Left forelimb (tissue), 1 donor: Measurements from ENCODE around the gene GNPTAB.
"Not testable (repeated sequence)": the region's sequence is repeated elsewhere in the genome, so short reads cannot be mapped to it uniquely, and the experiment has no call there.

ENCODE experiments used
- DNase-seq: peaks from one replicate; pipeline ENCODE4 v3.0.0-alpha.2; 2018; ENCODE audit warnings: low spot score

Gene GNPTAB

GRCh38 chr12:101852998-101853397 is 22.2 kb upstream of the GNPTAB start:
- DNase-seq = no peak

GRCh38 chr12:101850199-101850598 is 19.4 kb upstream of the GNPTAB start:
- DNase-seq = no peak

GRCh38 chr12:101847325-101847724 is 16.6 kb upstream of the GNPTAB start:
- DNase-seq = no peak

- DNase-seq = no peak
Measured at GRCh38 chr12:101845137-101845711, 14.5 kb upstream of the GNPTAB start.

DNA sequence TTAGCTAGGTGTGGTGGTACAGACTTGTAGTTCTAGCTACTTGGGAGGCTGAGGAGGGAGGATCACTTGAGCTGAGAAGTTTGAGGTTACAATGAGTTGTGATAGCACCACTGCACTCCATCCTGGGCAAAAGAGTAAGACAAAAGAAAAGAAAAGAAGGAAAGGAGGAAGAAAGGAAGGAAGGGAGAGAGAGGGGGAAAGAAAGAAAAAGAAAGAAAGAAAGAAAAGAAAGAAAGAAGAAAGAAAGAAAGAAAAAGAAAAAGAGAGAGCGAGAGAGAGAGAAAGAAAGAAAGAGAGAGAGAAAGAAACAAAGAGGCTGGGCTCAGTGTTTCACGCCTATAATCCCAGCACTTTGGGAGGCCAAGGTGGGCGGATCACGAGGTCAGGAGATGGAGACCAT is 10.3 kb upstream of the GNPTAB start:
- DNase-seq = no peak

DNA sequence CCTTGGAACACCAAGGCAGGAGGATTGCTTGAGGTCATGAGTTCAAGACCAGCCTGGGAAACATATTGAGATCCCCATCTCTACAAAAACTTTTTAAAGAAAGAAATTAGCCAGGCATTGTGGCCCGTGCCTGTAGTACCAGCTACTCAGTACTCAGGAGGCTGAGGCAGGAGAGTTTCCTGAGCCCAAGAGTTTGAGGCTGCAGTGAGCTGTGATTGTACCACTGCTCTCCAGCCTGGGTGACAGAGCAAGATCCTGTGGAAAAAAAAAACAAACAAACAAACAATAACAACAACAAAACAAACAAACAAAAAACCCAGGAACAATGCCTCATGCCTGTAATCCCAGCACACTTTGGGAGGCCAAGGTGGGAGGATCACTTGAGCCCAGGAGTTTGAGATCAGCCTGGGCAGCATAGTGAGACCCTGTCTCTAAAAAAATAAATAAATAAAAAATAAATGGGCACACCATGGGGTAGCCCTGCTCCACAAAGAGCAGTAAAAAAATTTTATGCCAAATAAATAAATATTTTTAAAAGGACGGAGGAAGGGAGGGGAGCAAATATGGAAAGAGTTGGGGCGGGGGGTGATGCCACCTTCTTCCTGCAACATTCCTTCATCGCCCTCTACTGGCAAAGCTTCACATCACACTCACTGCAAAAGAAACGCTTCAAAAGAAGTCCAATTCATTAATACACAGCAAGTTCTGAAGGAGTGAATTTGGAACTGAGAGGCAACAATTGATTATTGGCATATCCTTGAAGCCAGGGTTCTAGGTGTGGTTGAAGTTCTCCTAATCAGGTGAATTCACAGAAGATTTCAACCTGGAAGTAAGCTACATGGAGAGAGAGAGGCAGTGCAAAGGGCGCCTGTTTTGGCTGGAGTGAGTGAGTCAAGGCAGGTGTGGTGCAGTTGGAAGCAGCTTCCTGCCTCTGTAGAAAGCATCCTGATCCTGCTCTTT is 8.8 kb upstream of the GNPTAB start:
- no peak for DNase-seq

- no peak for DNase-seq
Measured at GRCh38 chr12:101838628-101839323, 8.0 kb upstream of the GNPTAB start.

- no peak for DNase-seq
Measured at GRCh38 chr12:101832030-101832429, 1.3 kb upstream of the GNPTAB start.

GRCh38 chr12:101829639-101830366 is 956 bp downstream of the GNPTAB start:
- DNase-seq = no peak

DNA sequence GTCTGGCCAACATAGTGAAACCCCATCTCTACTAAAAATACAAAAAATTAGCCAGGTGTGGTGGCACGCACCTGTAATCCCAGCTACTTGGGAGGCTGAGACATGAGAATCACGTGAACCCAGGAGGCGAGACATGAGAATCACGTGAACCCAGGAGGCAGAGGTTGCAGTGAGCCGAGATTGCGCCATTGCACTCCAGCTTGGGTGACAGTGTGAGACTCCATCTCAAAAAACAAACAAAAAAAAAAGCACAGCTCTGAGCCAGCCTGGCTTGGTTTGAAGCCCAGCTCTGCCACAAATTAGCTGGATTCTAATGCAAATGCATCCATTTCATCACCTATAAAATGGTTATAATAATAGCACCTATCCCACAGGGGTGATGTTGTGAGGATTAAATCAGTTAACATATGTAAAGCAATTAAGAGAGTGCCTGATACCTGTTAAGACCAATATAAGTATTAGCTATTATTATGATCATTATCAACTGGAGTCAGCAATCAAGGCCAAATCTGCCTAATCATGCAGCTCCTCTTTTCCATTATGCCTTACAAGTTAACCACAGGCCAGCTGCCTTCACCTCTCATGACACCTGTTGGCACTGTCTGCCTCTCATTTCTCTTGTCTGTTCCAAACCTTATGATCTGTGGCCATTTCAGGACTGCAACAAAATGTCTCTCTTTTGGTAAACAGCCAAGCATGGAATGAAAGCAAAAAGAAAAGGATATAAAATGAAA is 2.1 kb downstream of the GNPTAB start:
- DNase-seq = no peak

DNA sequence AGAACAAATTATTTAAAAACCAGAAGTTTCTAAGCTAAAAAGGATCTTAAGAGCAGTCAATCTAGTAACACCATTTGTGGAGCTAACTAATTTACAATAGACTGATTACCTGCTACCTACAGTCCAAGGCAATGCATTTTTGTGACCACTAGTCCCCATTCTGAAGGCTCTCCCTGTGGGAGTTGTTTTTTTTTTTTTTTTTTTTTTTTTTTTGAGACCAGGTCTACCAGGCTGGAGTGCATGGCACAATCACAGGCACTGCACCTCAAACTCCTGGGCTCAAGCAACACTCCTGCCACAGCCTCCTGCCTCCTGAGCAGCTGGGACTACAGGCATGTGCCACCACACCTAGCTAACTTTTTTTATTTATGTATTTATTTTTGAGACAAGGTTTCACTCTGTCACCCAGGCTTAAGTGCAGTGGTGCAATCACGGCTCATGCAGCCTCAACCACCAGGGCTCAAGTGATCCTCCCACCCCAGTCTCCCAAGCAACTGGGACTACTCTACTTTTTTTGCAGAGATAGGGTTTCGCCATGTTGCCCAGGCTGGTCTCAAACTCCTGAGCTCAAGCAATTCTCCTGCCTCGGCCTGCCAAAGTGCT is 3.9 kb downstream of the GNPTAB start:
- DNase-seq = no peak

DNA sequence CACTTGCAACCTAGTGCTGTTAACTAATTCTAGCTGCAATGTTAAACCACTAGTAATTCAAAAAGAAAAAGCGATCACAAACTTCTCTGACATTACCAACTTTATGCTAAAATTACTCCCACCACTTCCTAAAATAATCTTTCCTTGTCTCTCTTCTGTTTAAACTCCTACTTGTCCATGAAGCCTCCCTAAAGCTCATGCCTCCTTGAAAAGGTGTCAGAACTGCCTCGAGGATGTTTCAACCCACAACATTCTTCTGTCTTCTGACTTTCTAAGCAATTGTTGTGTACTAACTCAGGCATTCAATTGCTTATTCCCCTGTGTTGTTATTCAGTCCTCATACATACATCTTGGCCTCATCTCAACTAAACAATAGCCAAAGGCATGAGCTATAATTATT is 5.9 kb downstream of the GNPTAB start:
- DNase-seq = no peak

- no peak for DNase-seq
Measured at GRCh38 chr12:101823891-101824290, 6.9 kb downstream of the GNPTAB start.

DNA sequence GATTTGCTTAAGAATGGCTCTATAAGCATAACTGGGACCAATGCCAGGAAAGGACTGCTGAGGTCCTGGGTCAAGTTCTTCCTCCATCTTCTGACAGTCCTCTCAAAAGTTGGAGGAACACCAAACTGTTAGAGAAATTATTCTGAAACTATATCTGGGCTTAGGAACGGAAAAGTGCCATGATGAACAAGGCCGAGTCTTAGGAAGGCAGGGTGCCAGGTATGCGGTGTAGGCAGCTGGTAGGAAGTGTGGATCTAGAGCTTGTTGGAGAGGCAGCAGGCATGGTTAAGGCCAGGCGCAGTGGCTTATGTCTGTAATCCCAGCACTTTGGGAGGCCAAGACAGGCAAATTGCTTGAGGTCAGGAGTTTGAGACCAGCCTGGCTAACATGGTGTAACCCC is 7.7 kb downstream of the GNPTAB start:
- DNase-seq = no peak

DNA sequence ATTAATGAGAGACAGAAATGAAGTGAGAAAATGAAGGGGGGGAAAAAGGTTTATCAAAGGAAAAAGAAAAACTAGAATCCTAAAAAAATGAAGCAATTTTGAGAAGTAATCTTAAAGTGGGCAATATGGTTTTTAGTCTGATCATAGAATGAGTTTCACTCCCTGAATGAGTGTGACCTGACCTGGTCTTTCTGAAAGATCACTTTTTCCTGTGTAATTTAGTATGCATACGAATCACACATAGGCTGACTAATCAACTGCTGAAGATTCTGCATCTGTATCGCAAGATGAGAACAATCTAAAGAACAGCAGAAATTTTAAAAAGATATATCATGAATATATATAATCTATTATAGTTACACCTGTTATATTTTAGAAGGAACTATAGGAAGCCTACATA is 11.3 kb downstream of the GNPTAB start:
- no peak for DNase-seq

DNA sequence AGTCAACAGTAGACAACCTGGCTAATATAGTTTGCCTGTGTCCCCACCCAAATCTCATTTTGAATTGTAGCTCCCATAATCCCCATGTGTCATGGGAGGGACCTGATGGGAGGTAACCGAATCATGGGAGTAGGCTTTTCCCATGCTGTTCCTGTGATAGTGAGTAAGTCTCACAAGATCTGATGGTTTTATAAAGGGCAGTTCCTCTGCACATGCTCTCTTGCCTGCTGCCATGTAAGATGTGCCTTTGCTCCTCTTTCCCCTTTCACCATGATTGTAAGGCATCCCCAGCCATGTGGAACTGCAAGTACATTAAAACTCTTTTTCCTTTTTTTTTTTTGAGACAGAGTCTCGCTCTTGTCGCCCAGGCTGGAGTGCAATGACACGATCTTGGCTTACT is 12.1 kb downstream of the GNPTAB start:
- not testable (repeated sequence) for DNase-seq

DNA sequence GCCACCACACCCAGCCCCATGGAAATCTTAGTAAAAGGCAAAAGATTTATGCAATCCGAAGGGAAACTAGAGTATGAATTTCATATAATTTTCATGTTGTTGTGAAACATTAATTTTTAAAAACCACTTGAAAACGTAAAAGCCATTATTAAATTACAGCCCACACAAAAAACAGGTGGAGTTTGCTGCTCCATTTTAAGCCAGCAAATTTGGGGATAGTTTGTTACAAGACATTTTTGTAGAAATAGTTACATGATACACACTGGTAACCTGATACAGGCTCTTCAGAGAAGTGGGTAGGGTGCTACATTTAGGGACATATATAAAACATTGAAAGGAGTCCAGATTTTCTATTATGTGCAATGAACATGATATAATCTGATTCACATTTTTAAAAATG is 17.6 kb downstream of the GNPTAB start:
- no peak for DNase-seq

DNA sequence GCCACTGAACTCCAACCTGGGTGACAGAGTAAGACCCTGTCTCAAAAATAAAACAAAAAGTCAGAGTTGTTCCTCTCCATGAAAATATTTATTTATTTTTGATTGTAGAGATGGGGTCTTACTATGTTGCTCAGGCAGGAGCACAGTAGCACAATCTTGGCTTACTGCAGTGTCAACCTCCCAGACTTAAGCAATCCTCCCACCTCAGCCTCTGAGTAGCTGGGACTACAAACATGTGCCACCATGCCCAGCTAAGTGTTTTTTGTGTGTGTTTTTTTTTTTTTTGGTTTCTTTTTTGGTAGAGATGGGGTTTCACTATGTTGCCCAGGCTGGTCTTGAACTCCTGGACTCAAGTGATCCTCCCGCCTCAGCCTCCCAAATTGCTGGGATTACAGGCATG is 18.0 kb downstream of the GNPTAB start:
- not testable (repeated sequence) for DNase-seq

DNA sequence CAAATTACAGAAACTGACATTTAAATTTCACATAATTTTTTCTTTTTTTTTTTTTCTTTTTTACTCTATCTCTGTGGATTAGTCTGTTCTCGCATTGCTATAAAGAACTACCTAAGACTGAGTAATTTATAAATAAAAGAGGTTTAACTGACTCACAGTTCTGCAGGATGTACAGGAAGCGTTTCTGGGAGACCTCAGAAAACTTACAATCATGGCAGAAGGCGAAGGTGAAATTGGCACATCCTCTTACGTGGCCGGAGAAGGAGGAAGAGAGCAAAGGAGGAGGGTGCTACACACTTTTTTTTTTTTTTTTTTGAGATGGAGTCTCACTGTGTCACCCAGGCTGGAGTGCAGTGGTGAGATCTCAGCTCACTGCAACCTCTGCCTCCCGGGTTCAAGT is 19.4 kb downstream of the GNPTAB start:
- not testable (repeated sequence) for DNase-seq

GRCh38 chr12:101809208-101809607 is 21.6 kb downstream of the GNPTAB start:
- DNase-seq = no peak

DNA sequence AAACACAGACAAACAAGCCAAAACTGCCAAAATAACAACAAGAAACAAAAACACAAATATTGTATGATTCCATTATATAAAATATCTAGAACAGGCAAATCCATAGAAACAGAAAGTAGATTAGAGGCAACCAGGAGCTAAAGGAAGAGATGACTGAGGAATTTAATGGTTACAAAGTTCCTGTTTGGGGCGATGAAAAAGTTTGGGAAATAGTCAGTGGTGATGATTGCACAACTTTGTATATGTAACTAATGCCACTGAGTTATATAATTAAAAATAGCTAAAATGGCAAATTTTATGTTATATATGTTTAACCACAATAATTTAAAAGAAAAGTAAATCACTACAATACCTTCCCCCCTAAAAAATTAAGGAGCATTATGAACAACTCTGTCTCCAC is 24.5 kb downstream of the GNPTAB start:
- DNase-seq = no peak
